Urinary bladder (tissue), 4 donors: Measurements from ENCODE around the gene PDIK1L. TPM values are rescaled to one million over a fixed set of nuclear protein-coding genes. Genes with fewer than 3 reads are reported as not detected.
"Not testable (repeated sequence)": the region's sequence is repeated elsewhere in the genome, so short reads cannot be mapped to it uniquely, and the experiment has no call there.

ENCODE experiments used
- DNase-seq: peaks from one replicate; pipeline ENCODE4 v3.0.0-alpha.2; 2015; ENCODE audit errors: extremely low spot score
- H3K27ac ChIP-seq: one replicate; pipeline ENCODE4 v1.5.1; 2013; ENCODE audit warnings: low read depth, mild to moderate bottlenecking, moderate library complexity
- H3K36me3 ChIP-seq: one replicate; pipeline ENCODE4 v1.6.1; 2013; ENCODE audit warnings: mild to moderate bottlenecking, moderate library complexity; ENCODE audit not compliant: insufficient read depth
- H3K4me1 ChIP-seq: one replicate; pipeline ENCODE4 v1.6.1; 2013; ENCODE audit warnings: mild to moderate bottlenecking, moderate library complexity; ENCODE audit not compliant: insufficient read depth
- H3K4me3 ChIP-seq: one replicate; pipeline ENCODE4 v1.5.1; 2013; ENCODE audit warnings: low read depth, low read length
- WGBS: extraction: QIAGEN DNeasy Blood & Tissue Kit; methylation state at CpG from one replicate; pipeline ENCODE4 v1.1.7; 2013; 5-methylcytosine and 5-hydroxymethylcytosine counted together
- polyA plus RNA-seq: library from polyadenylated mRNA; stranded (reverse); fragments of 200-250 nt; gene quantifications from one replicate; pipeline ENCODE4 v1.2.3, GENCODE V29; 2013
- total RNA-seq: library from RNA; depleted of rRNA; stranded (reverse); fragments of >200 nt; gene quantifications from one replicate; pipeline ENCODE4 v1.2.3, GENCODE V29; 2014
- donor health status: healthy with polysubstance abuse.
- donor health status: healthy.

The PDIK1L gene
- total and polyA plus RNA-seq, 2 donors, result 4.4 to 18.6 TPM

GRCh38 chr1:26079960-26080814, 31.4 kb upstream of the PDIK1L start:
- H3K4me3 ChIP-seq, result no peak overlapping the region
- no peaks in the 10 kb centered on the region for H3K4me1 ChIP-seq
- DNase-seq, result no peak
- no peaks in the 10 kb centered on the region for H3K36me3 ChIP-seq
- no peak overlapping the region for H3K27ac ChIP-seq
- 48% methylated on average over 9 of the region's 9 CpGs for WGBS

DNA sequence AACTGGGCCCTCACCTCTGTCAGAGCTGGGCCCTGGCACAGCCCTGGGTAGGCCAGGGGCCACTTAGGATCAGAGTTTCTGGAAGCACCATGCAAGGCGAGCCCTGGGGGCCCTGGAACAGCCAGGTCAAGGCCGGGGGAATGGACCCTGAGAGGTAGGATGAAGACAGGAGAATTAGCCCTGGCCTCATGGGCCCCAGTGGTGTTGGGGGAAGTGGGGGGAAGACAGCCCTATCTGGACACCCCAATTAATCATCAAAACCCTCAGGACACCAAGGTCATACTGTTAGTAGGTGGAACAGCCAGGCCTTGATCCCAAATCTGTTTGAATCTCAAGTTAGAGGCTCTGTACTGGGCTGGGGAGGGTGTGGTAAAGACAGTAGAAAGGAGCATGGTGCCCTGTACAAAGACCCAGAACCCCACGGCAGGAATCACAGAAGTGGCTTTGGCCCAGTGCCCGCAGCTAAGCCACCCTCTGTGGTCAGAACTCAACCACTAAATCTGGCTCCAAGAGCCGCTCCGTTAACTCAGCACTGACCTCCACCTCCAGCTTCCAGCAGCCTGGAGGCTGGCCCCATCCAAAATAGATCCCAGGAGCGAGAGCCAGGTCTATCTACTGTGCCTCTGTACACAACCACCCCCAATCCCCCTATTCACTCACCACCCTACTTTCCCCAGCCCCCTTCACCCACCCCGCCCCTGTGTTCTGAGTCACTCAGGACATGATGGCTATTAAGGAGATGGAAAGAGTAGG, 30.2 kb upstream of the PDIK1L start:
- H3K4me3 ChIP-seq, result no peak overlapping the region
- WGBS, result 67% methylated on average over 8 of the region's 8 CpGs
- no peaks in the 10 kb centered on the region for H3K4me1 ChIP-seq
- H3K36me3 ChIP-seq, result no peaks in the 10 kb centered on the region
- no peak for DNase-seq
- H3K27ac ChIP-seq, result no peak overlapping the region

DNA sequence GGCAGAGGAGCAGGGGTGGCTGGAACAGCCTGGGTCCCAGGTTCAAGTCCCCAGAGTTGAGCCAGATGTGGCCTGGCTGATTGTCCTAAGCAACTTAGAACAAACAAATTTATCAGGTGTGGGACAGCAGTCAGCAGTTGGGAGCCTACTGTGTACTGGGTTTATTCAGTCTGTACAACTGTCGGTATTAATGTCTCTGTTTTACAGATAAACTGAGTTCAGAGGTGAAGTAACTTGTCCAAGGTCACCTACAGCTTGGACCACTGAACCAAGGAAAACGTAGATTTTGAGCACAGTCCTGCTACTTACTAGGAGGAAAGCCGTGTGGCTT, 29.6 kb upstream of the PDIK1L start:
- no peak for DNase-seq
- 74% methylated on average over 3 of the region's 3 CpGs for WGBS
- H3K4me1 ChIP-seq, result no peaks in the 10 kb centered on the region
- H3K36me3 ChIP-seq, result no peaks in the 10 kb centered on the region
- no peak overlapping the region for H3K27ac ChIP-seq
- no peak overlapping the region for H3K4me3 ChIP-seq

DNA sequence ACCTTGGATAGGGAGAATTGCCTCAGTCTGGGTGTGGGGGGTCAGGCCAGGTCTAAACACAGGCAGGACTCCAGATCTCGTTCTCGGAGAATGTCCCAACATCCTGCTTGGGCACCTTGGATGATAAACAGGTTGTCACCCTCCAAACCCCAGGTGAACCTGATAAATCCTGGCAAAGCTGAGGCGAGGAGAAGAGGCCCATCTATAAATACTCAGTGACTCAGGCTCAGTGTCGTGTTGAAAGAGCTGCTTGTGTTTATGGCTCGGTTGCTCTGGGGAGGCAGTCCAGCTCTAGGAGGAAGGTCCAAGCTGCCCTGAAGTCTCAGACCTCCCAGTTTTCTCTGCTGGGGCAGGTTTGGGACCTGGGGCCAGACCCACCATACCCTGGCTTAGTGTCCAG, 28.4 kb upstream of the PDIK1L start:
- Histone ChIP-seq H3K36me3 (no peaks in the 10 kb centered on the region), H3K27ac (no peak overlapping the region), H3K4me3 (no peak overlapping the region), H3K4me1 (no peaks in the 10 kb centered on the region)
- no peak for DNase-seq
- WGBS, result 30% methylated on average over 5 of the region's 5 CpGs

GRCh38 chr1:26084091-26084561, 27.5 kb upstream of the PDIK1L start:
- Histone ChIP-seq H3K36me3 (no peaks in the 10 kb centered on the region), H3K27ac (no peak overlapping the region), H3K4me1 (no peaks in the 10 kb centered on the region), H3K4me3 (no peak overlapping the region)
- no peak for DNase-seq
- WGBS, result 40% methylated on average over 2 of the region's 2 CpGs

DNA sequence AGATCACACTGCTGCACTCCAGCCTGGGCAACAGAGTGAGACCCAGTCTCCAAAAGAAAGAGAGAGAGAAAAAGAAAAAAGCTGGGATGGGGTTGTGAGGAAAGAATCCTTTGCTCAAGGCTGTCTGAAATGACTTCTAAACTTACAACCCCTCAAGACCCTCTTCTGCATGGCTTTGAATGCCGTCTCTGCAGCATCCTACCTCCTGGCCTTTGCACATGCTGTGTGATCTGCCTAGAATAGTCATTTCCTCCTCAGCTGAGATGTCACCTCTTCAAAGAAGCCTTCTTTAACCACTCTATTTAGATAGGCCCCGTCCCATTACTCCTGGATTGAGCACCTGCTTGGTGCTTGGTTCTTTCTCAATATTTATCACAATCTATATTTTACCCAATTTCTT, 26.8 kb upstream of the PDIK1L start:
- H3K27ac ChIP-seq, result no peak overlapping the region
- no peak overlapping the region for H3K4me3 ChIP-seq
- H3K36me3 ChIP-seq, result no peaks in the 10 kb centered on the region
- WGBS, result 84% methylated on average over 2 of the region's 2 CpGs
- DNase-seq, result no peak
- no peaks in the 10 kb centered on the region for H3K4me1 ChIP-seq

DNA sequence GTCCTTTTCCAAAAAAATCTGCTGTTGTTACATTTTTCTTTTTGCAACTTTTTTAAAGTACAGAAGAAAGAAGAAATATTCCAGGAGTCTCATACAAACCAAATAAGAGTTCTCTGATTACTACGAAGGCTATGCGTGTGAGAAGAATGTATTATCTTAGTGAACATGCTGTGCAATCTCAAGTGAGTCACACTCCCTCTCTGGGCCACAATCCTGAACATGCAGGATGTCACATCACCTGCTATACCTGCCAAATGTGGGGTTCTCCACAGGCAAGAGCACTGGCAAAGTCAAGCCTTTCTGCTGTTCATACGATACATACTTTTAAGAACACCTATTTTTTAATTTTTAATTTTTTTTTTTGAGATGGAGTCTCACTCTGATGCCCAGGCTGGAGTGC, 22.5 kb upstream of the PDIK1L start:
- DNase-seq, result no peak
- WGBS, result 97% methylated on average over 3 of the region's 3 CpGs
- Histone ChIP-seq H3K4me3 (no peak overlapping the region), H3K36me3 (no peaks in the 10 kb centered on the region), H3K27ac (no peak overlapping the region), H3K4me1 (no peaks in the 10 kb centered on the region)

GRCh38 chr1:26090893-26091292, 20.7 kb upstream of the PDIK1L start:
- no peak for DNase-seq
- WGBS, result 87% methylated on average over 3 of the region's 3 CpGs
- H3K27ac ChIP-seq, result no peak overlapping the region

DNA sequence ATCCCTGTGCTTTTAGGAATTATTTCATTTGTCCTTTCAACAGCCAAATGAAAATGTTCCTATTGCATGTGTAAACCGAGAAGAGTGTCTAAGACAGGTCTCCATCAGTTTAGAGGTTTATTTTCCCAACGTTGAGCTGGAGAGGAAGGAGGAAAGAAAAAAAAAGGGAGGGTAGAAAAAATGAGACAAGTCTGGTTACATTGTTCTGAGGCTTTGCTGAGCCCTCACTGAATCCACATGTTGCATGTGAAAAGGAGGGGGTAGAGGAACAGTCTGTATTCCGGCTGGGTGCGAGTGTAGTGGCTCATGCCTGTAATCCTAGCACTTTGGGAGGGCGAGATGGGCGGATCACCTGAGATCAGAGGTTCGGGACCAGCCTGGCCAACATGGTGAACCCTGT, 19.2 kb upstream of the PDIK1L start:
- Histone ChIP-seq H3K27ac (no peak overlapping the region), H3K36me3 (no peaks in the 10 kb centered on the region), H3K4me1 (no peaks in the 10 kb centered on the region), H3K4me3 (no peak overlapping the region)
- no peak for DNase-seq
- WGBS, result 67% methylated on average over 7 of the region's 7 CpGs

More at GRCh38 chr1:26090893-26091292, 20.7 kb upstream of the PDIK1L start:
- no peak overlapping the region for H3K4me3 ChIP-seq
- H3K4me1 ChIP-seq, result no peaks in the 10 kb centered on the region
- no peaks in the 10 kb centered on the region for H3K36me3 ChIP-seq

DNA sequence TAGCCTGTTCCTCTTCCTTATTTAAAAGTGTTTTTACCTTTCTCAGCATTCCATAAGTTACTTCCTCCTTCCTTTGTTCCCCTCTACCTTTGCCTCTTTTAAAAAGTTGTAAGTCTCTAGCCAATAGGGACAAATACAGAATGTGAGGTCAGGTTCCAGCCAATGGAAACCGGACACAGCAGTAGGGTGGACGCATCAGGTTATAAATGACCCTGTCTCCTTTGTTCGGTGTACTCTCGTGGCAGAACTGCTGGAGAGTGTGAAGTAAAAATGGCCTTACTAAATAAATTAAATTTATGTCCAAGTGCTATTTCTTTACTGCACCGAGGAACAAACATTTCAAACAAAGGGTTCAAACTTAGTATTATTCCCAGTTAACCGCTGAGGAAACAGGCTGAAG, 18.1 kb upstream of the PDIK1L start:
- not testable (repeated sequence) for H3K4me1 ChIP-seq, DNase-seq, H3K27ac ChIP-seq, H3K36me3 ChIP-seq, H3K4me3 ChIP-seq
- WGBS, result 39% methylated on average over 6 of the region's 6 CpGs

GRCh38 chr1:26094076-26094669, 17.5 kb upstream of the PDIK1L start:
- Histone ChIP-seq H3K4me3 (no peak overlapping the region), H3K4me1 (no peaks in the 10 kb centered on the region), H3K27ac (no peak overlapping the region), H3K36me3 (no peaks in the 10 kb centered on the region)
- 16% methylated on average over 11 of the region's 11 CpGs for WGBS
- no peak for DNase-seq

- WGBS, result 31% methylated on average over 17 of the region's 17 CpGs
- Histone ChIP-seq H3K4me3 (no peak overlapping the region), H3K27ac (no peak overlapping the region), H3K36me3 (no peaks in the 10 kb centered on the region), H3K4me1 (no peaks in the 10 kb centered on the region)
- DNase-seq, result no peak
Measured at GRCh38 chr1:26094677-26095383, 16.8 kb upstream of the PDIK1L start.

DNA sequence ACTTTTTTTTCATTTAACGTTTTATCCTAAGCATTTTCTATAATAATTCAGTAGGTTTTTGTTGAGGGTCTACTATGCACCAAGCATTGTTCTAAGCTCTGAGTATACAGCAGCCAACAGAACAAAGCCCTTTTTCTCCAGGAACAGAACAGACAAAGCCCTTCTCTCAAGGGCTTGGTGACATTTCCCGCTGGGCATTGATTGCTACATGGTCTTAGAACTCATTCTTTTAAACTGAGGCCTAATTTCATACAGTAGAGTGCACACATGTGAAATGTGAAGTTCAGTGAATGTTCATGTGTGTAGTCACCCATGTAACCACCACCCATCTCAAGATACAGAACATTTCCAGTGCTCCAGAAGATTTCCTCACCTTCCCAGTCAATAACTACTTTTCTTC, 15.2 kb upstream of the PDIK1L start:
- no peak for DNase-seq
- H3K36me3 ChIP-seq, result no peaks in the 10 kb centered on the region
- WGBS, result 80% methylated on average over 2 of the region's 2 CpGs
- H3K4me3 ChIP-seq, result no peak overlapping the region
- no peaks in the 10 kb centered on the region for H3K4me1 ChIP-seq
- H3K27ac ChIP-seq, result no peak overlapping the region
